HG03039 (cell line): ENCODE measurements around the gene HS3ST4.
"Not testable (repeated sequence)": the region's sequence is repeated elsewhere in the genome, so short reads cannot be mapped to it uniquely, and the experiment has no call there.

Source experiments
- ATAC-seq: cut with Tn5 transposase; IDR thresholded peaks from one replicate; pipeline ENCODE4 v1.9.1; 2021; ENCODE audit warnings: mild to moderate bottlenecking, moderate library complexity; ENCODE audit not compliant: unreplicated experiment

The HS3ST4 gene

GRCh38 chr16:26071101-26071866 lies 379.5 kb downstream of the HS3ST4 start:
- no peak for ATAC-seq

- no peak for ATAC-seq
Observed at GRCh38 chr16:26078716-26079355, 387.1 kb downstream of the HS3ST4 start.

- ATAC-seq, result no peak
Observed at GRCh38 chr16:26087091-26087490, 395.3 kb downstream of the HS3ST4 start.

GRCh38 chr16:26091511-26091910 lies 399.8 kb downstream of the HS3ST4 start:
- no peak for ATAC-seq

GRCh38 chr16:26098206-26098605 lies 406.4 kb downstream of the HS3ST4 start:
- ATAC-seq, result not testable (repeated sequence)

- ATAC-seq, result no peak
Observed at GRCh38 chr16:26102369-26102768, 410.6 kb downstream of the HS3ST4 start.

- ATAC-seq, result no peak
Observed at GRCh38 chr16:26108836-26109505, 417.2 kb downstream of the HS3ST4 start.

- ATAC-seq, result no peak
Observed at GRCh38 chr16:26111900-26112299, 420.1 kb downstream of the HS3ST4 start.

GRCh38 chr16:26118575-26118974 lies 426.8 kb downstream of the HS3ST4 start:
- no peak for ATAC-seq

- no peak for ATAC-seq
Observed at GRCh38 chr16:26120729-26121128, 429.0 kb downstream of the HS3ST4 start.

GRCh38 chr16:26128296-26128695 lies 436.5 kb downstream of the HS3ST4 start:
- no peak for ATAC-seq

- no peak for ATAC-seq
Observed at GRCh38 chr16:26129997-26130396, 438.2 kb downstream of the HS3ST4 start.

GRCh38 chr16:26133416-26134093 lies 441.8 kb downstream of the HS3ST4 start:
- ATAC-seq, result no peak

GRCh38 chr16:26134588-26134987 lies 442.8 kb downstream of the HS3ST4 start:
- ATAC-seq, result no peak

GRCh38 chr16:26137956-26138355 lies 446.2 kb downstream of the HS3ST4 start:
- no peak for ATAC-seq

- ATAC-seq, result no peak
Observed at GRCh38 chr16:26139091-26139490, 447.3 kb downstream of the HS3ST4 start.

GRCh38 chr16:26139884-26140283 lies 448.1 kb downstream of the HS3ST4 start:
- ATAC-seq, result no peak

- ATAC-seq, result no peak
Observed at GRCh38 chr16:26149364-26150190, 457.8 kb downstream of the HS3ST4 start.

GRCh38 chr16:26155221-26155620 lies 463.5 kb downstream of the HS3ST4 start:
- no peak for ATAC-seq

- ATAC-seq, result no peak
Observed at GRCh38 chr16:26157319-26157718, 465.6 kb downstream of the HS3ST4 start.
